UCSD-AML1 (cell line): ENCODE data around the gene ZBTB8B.

Experiments used
- DNase-seq: peaks from one replicate; lab custom pipeline; 2025; ENCODE audit not compliant: unreplicated experiment; lab: John Stamatoyannopoulos, UW

The ZBTB8B gene

GRCh38 chr1:32503153-32503552 is 38.3 kb downstream of the ZBTB8B start:
- DNase-seq = no peak

- no peak for DNase-seq
Measured at GRCh38 chr1:32507021-32507420, 42.1 kb downstream of the ZBTB8B start.

GRCh38 chr1:32508761-32509160 is 43.9 kb downstream of the ZBTB8B start:
- no peak for DNase-seq

GRCh38 chr1:32509939-32510338 is 45.1 kb downstream of the ZBTB8B start:
- DNase-seq = no peak
